Neural cell (in vitro differentiated cells): ENCODE data around the gene PBX1. TPM values are rescaled to one million over a fixed set of nuclear protein-coding genes. Genes with fewer than 3 reads are reported as not detected.

Source experiments
- H2AFZ ChIP-seq: fragments of 200-600, 300-800 bp; sonication (generic), shearing (Covaris generic); 2 replicates; pipeline ENCODE4 v1.6.0; 2014; ENCODE audit warnings: low read depth, mild to moderate bottlenecking, antibody characterized with exemption, low read length, moderate library complexity
- H3F3A ChIP-seq: fragments of 200-600 bp; shearing (Covaris generic); 2 replicates; pipeline ENCODE4 v1.6.1; 2016; ENCODE audit warnings: mild to moderate bottlenecking, moderate library complexity, mixed read lengths, antibody characterized with exemption, low read length; ENCODE audit not compliant: insufficient read depth, poor library complexity, severe bottlenecking
- H3K27ac ChIP-seq: fragments of 200-600, 300-800 bp; sonication (generic), shearing (Covaris generic); 2 replicates; pipeline ENCODE4 v1.5.1; 2014; ENCODE audit warnings: mild to moderate bottlenecking, low read length, moderate library complexity
- H3K27me3 ChIP-seq: fragments of 300-800, 200-600 bp; sonication (generic), shearing (Covaris generic); 2 replicates; pipeline ENCODE4 v1.6.0; 2014; ENCODE audit warnings: mild to moderate bottlenecking, low read depth, low read length, moderate library complexity; ENCODE audit not compliant: insufficient read depth
- H3K36me3 ChIP-seq: fragments of 300-800, 200-600 bp; sonication (generic), shearing (Covaris generic); 2 replicates; pipeline ENCODE4 v1.5.1; 2014; ENCODE audit warnings: mild to moderate bottlenecking, antibody characterized with exemption, low read length, moderate library complexity; ENCODE audit not compliant: insufficient read depth
- H3K4me2 ChIP-seq: fragments of 300-800, 200-600 bp; sonication (generic), shearing (Covaris generic); 2 replicates; pipeline ENCODE4 v1.6.0; 2014; ENCODE audit warnings: mild to moderate bottlenecking, low read length
- H3K4me3 ChIP-seq: fragments of 300-800, 200-600 bp; sonication (generic), shearing (Covaris generic); 2 replicates; pipeline ENCODE4 v1.5.1; 2014; ENCODE audit warnings: mild to moderate bottlenecking, low read length, moderate library complexity
- H3K79me2 ChIP-seq: fragments of 200-600 bp; shearing (Covaris generic); replicated peaks from 2 replicates; pipeline ENCODE4 v1.6.0; 2014; ENCODE audit warnings: mild to moderate bottlenecking, low read length, moderate library complexity; ENCODE audit not compliant: insufficient read depth
- H3K9ac ChIP-seq: fragments of 300-800, 200-600 bp; sonication (generic), shearing (Covaris generic); 2 replicates; pipeline ENCODE4 v1.6.1; 2016; ENCODE audit warnings: mild to moderate bottlenecking, low read length, mixed read lengths
- H3K9me2 ChIP-seq: fragments of 200-600 bp; shearing (Covaris generic); 2 replicates; pipeline ENCODE4 v1.6.1; 2016; ENCODE audit warnings: mild to moderate bottlenecking, low read length, mixed read lengths; ENCODE audit not compliant: insufficient read depth
- H3K9me3 ChIP-seq: fragments of 200-600, 300-800 bp; sonication (generic), shearing (Covaris generic); 2 replicates; pipeline ENCODE4 v1.6.1; 2016; ENCODE audit warnings: mild to moderate bottlenecking, mixed run types, low read length, moderate library complexity, mixed read lengths
- H4K20me1 ChIP-seq: fragments of 200-600 bp; shearing (Covaris generic); 2 replicates; pipeline ENCODE4 v1.6.1; 2016; ENCODE audit warnings: mild to moderate bottlenecking, mixed run types; ENCODE audit not compliant: insufficient read depth
- EP300 ChIP-seq: fragments of 450-650 bp; conservative IDR thresholded peaks from 2 replicates; pipeline ENCODE4 v1.6.1; 2014; ENCODE audit warnings: antibody characterized with exemption, mild to moderate bottlenecking, moderate library complexity; ENCODE audit not compliant: poor library complexity, severe bottlenecking
- EZH2 ChIP-seq: fragments of 200-600, 300-800 bp; shearing (Covaris generic), sonication (generic); IDR thresholded peaks from 2 replicates; pipeline ENCODE4 v1.6.1; 2014; ENCODE audit warnings: antibody characterized with exemption, low read length, borderline replicate concordance, mild to moderate bottlenecking; ENCODE audit not compliant: insufficient read depth, poor library complexity, severe bottlenecking
- MXI1 ChIP-seq: fragments of 450-650 bp; conservative IDR thresholded peaks from 2 replicates; pipeline ENCODE4 v1.6.1; 2014; ENCODE audit warnings: antibody characterized with exemption, mild to moderate bottlenecking; ENCODE audit not compliant: poor library complexity, severe bottlenecking
- POLR2AphosphoS5 ChIP-seq: IDR thresholded peaks from 2 replicates; pipeline ENCODE4 v1.6.1; 2012
- RAD21 ChIP-seq: fragments of 450-650 bp; conservative IDR thresholded peaks from 2 replicates; pipeline ENCODE4 v1.6.1; 2014; ENCODE audit warnings: antibody characterized with exemption, mild to moderate bottlenecking, moderate library complexity
- REST ChIP-seq: IDR thresholded peaks from 2 replicates; pipeline ENCODE4 v1.6.1; 2012; ENCODE audit warnings: borderline replicate concordance
- SMC3 ChIP-seq: fragments of 450-650 bp; conservative IDR thresholded peaks from 2 replicates; pipeline ENCODE4 v1.6.1; 2014; ENCODE audit warnings: antibody characterized with exemption, mild to moderate bottlenecking, moderate library complexity; ENCODE audit not compliant: poor library complexity
- TAF1 ChIP-seq: IDR thresholded peaks from 2 replicates; pipeline ENCODE4 v1.6.1; 2012; ENCODE audit warnings: low read depth
- polyA plus RNA-seq: library from polyadenylated mRNA; depleted of rRNA; stranded (reverse); fragments of >200 nt; gene quantifications from 2 replicates; pipeline ENCODE4 v1.2.3, GENCODE V29; 2014
- TF ChIP-seq, protein P1 (sequence below): fragments of 450-650 bp; IDR thresholded peaks from 2 replicates; pipeline ENCODE4 v1.5.1; 2014; ENCODE audit warnings: antibody characterized with exemption, mild to moderate bottlenecking, moderate library complexity; ENCODE audit not compliant: poor library complexity, severe bottlenecking

Gene PBX1
- polyA plus RNA-seq, 1 donor from 2014 or later: 42.4 TPM

GRCh38 chr1:164843743-164844500 is 284.9 kb downstream of the PBX1 start:
- Histone ChIP-seq H3F3A (no peaks in the 10 kb centered on the region), H3K9me3 (no peaks in the 10 kb centered on the region), H3K4me3 (no peak overlapping the region), H3K4me2 (no peak overlapping the region), H3K9ac (no peak overlapping the region), H3K9me2 (no peaks in the 10 kb centered on the region), H3K27me3 (no peaks in the 10 kb centered on the region), H3K79me2 (peaks cover 12% of the 10 kb centered on the region), H3K36me3 (peaks cover 24% of the 10 kb centered on the region), H3K27ac (no peak overlapping the region), H4K20me1 (no peaks in the 10 kb centered on the region), H2AFZ (no peak overlapping the region)
- TF ChIP-seq MXI1: no peak
- no peak for TF ChIP-seq EZH2
- TF ChIP-seq SMC3: no peak
- no peak for TF ChIP-seq REST

DNA sequence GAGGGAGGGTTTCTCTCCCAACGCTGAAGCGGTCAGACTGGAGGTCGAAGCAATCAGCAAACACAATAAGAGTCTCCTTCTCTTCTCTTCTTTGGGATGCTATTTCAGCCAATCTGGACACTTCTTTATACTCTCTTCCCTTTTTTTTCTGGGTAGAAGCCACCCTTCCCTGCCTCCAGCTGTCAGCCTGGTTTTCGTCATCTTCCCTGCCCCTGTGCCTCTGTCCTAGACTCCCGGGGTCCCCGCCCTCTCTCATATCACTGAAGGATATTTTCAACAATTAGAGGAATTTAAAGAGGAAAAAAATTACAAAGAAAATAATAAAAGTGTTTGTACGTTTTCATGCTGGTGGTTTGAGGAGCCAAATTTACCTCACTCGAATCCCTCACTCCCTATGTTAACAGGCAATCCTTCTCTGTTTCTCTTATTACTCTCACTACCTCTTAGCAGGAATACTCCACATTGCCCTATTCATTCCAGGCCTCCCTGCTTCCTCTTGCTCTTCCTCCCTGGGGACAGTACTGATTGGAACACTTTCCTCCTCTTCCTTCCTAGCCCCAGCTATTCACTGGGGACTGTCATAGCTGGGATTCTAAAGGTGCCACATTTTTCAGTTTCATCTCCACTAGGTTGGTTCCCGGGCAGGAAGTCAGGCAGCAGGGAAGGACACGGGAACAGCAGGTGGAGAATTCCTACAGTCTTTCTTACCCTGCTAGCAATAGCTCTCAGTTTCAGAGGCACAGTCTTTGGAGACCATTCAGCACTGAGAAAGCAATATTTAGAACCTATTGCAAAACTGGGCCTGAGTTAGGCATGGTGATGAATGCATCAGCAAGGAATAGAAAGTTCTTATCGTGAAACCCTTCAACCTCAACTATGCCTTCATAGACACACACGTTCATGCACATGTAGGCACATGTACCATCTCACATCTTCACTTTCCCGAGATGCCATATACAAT is 288.0 kb downstream of the PBX1 start:
- Histone ChIP-seq H3K27me3 (no peaks in the 10 kb centered on the region), H4K20me1 (no peaks in the 10 kb centered on the region), H3K9me2 (no peaks in the 10 kb centered on the region), H2AFZ (no peak overlapping the region), H3K79me2 (peaks cover 12% of the 10 kb centered on the region), H3K9ac (no peak overlapping the region), H3K36me3 (peaks cover 19% of the 10 kb centered on the region), H3K4me2 (no peak overlapping the region), H3K9me3 (no peaks in the 10 kb centered on the region), H3F3A (no peaks in the 10 kb centered on the region), H3K4me3 (no peak overlapping the region), H3K27ac (no peak overlapping the region)
- TF ChIP-seq POLR2AphosphoS5 (no peak), MXI1 (no peak), REST (no peak), EZH2 (no peak), SMC3 (no peak), RAD21 (no peak), EP300 (no peak), TAF1 (no peak)
- TF ChIP-seq, protein P1, sequence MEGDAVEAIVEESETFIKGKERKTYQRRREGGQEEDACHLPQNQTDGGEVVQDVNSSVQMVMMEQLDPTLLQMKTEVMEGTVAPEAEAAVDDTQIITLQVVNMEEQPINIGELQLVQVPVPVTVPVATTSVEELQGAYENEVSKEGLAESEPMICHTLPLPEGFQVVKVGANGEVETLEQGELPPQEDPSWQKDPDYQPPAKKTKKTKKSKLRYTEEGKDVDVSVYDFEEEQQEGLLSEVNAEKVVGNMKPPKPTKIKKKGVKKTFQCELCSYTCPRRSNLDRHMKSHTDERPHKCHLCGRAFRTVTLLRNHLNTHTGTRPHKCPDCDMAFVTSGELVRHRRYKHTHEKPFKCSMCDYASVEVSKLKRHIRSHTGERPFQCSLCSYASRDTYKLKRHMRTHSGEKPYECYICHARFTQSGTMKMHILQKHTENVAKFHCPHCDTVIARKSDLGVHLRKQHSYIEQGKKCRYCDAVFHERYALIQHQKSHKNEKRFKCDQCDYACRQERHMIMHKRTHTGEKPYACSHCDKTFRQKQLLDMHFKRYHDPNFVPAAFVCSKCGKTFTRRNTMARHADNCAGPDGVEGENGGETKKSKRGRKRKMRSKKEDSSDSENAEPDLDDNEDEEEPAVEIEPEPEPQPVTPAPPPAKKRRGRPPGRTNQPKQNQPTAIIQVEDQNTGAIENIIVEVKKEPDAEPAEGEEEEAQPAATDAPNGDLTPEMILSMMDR: no peak
